OCI-LY1 (cell line): Measurements from ENCODE around the gene COL26A1.

Source experiments
- H2AFZ ChIP-seq: fragments of 200-600 bp; sonication (generic), shearing (Covaris generic); 2 replicates; pipeline ENCODE4 v1.6.0; 2014; ENCODE audit warnings: antibody characterized with exemption, mild to moderate bottlenecking, low read length
- H3F3A ChIP-seq: fragments of 200-600 bp; sonication (generic), shearing (Covaris generic); 2 replicates; pipeline ENCODE4 v1.6.0; 2014; ENCODE audit warnings: mild to moderate bottlenecking, antibody characterized with exemption, low read length, moderate library complexity; ENCODE audit not compliant: insufficient read depth
- H3K27ac ChIP-seq: fragments of 200-600 bp; sonication (generic); 2 replicates; pipeline ENCODE4 v1.5.1; 2014; ENCODE audit warnings: low read length, mixed run types, mild to moderate bottlenecking, low read depth; ENCODE audit not compliant: poor library complexity, severe bottlenecking
- H3K27me3 ChIP-seq: fragments of 200-600 bp; sonication (generic); 2 replicates; pipeline ENCODE4 v1.6.0; 2014; ENCODE audit warnings: antibody characterized with exemption, mild to moderate bottlenecking, low read length, moderate library complexity; ENCODE audit not compliant: insufficient read depth
- H3K36me3 ChIP-seq: fragments of 200-600 bp; sonication (generic); 2 replicates; pipeline ENCODE4 v1.6.1; 2014; ENCODE audit warnings: mild to moderate bottlenecking, antibody characterized with exemption, low read length, moderate library complexity, mixed read lengths; ENCODE audit not compliant: insufficient read depth
- H3K4me1 ChIP-seq: fragments of 200-600 bp; sonication (generic); 2 replicates; pipeline ENCODE4 v1.5.1; 2014; ENCODE audit warnings: mild to moderate bottlenecking, low read length, moderate library complexity; ENCODE audit not compliant: insufficient read depth, severe bottlenecking
- H3K4me2 ChIP-seq: fragments of 200-600 bp; sonication (generic), shearing (Covaris generic); 2 replicates; pipeline ENCODE4 v1.6.1; 2014; ENCODE audit warnings: low read length
- H3K4me3 ChIP-seq: fragments of 200-600 bp; sonication (generic); 2 replicates; pipeline ENCODE4 v1.5.1; 2014; ENCODE audit warnings: low read length, low read depth, mild to moderate bottlenecking, mixed read lengths; ENCODE audit not compliant: poor library complexity, severe bottlenecking
- H3K79me2 ChIP-seq: fragments of 200-600 bp; shearing (Covaris generic); 2 replicates; pipeline ENCODE4 v1.6.1; 2016; ENCODE audit warnings: mixed run types, low read length, mixed read lengths; ENCODE audit not compliant: insufficient read depth
- H3K9ac ChIP-seq: fragments of 200-600 bp; sonication (generic), shearing (Covaris generic); 2 replicates; pipeline ENCODE4 v1.6.1; 2014; ENCODE audit warnings: mild to moderate bottlenecking, low read length, mixed read lengths
- H3K9me2 ChIP-seq: fragments of 200-600 bp; sonication (generic), shearing (Covaris generic); 2 replicates; pipeline ENCODE4 v1.6.1; 2014; ENCODE audit warnings: low read depth, mild to moderate bottlenecking, low read length, mixed read lengths
- H3K9me3 ChIP-seq: fragments of 200-600 bp; shearing (Covaris generic); 2 replicates; pipeline ENCODE4 v1.6.1; 2014; ENCODE audit warnings: low read length, mixed read lengths
- H4K20me1 ChIP-seq: fragments of 200-600 bp; sonication (generic), shearing (Covaris generic); 2 replicates; pipeline ENCODE4 v1.6.0; 2016; ENCODE audit warnings: mild to moderate bottlenecking, low read length; ENCODE audit not compliant: insufficient read depth
- EZH2 ChIP-seq: fragments of 200-600 bp; sonication (generic), shearing (Covaris generic); IDR thresholded peaks from 2 replicates; pipeline ENCODE4 v1.8.0; 2017; ENCODE audit warnings: borderline replicate concordance, mixed run types, mild to moderate bottlenecking, antibody characterized with exemption, low read length, moderate library complexity, mixed read lengths
- TF ChIP-seq, protein P1 (sequence below): fragments of 200-600 bp; sonication (generic), shearing (Covaris generic); IDR thresholded peaks from 2 replicates; pipeline ENCODE4 v1.5.1; 2017; ENCODE audit warnings: mild to moderate bottlenecking, antibody characterized with exemption, low read length, moderate library complexity, mixed read lengths

The COL26A1 gene

DNA sequence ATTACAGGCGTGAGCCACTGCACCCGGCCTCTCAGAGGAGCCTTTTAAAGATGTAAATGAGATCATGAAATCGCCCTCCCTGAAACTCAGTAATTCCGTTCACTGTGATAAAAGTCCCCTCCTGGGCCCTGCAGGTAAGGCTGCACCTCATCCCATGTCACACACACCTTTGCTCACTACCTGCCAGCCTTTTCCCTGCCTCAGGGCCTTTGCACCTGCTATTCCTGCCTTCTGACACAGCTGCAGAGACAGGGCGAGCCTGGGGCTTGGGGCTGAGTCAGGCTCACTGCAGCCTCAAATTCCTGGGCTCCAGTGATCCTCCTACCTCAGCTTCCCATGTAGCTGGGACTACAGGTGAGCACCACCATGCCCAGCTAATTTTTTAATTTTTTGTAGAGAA lies 147.6 kb downstream of the COL26A1 start:
- Histone ChIP-seq H3K9ac (no peak overlapping the region), H3K4me2 (no peak overlapping the region), H3K9me3 (no peaks in the 10 kb centered on the region), H3K79me2 (no peaks in the 10 kb centered on the region), H3K9me2 (no peaks in the 10 kb centered on the region), H3K36me3 (no peaks in the 10 kb centered on the region), H3K4me1 (no peaks in the 10 kb centered on the region), H3K27ac (no peak overlapping the region), H3K27me3 (peaks cover 10% of the 10 kb centered on the region), H4K20me1 (no peaks in the 10 kb centered on the region), H3K4me3 (no peak overlapping the region), H3F3A (no peaks in the 10 kb centered on the region), H2AFZ (no peak overlapping the region)
- TF ChIP-seq EZH2, result no peak
- TF ChIP-seq, protein P1, sequence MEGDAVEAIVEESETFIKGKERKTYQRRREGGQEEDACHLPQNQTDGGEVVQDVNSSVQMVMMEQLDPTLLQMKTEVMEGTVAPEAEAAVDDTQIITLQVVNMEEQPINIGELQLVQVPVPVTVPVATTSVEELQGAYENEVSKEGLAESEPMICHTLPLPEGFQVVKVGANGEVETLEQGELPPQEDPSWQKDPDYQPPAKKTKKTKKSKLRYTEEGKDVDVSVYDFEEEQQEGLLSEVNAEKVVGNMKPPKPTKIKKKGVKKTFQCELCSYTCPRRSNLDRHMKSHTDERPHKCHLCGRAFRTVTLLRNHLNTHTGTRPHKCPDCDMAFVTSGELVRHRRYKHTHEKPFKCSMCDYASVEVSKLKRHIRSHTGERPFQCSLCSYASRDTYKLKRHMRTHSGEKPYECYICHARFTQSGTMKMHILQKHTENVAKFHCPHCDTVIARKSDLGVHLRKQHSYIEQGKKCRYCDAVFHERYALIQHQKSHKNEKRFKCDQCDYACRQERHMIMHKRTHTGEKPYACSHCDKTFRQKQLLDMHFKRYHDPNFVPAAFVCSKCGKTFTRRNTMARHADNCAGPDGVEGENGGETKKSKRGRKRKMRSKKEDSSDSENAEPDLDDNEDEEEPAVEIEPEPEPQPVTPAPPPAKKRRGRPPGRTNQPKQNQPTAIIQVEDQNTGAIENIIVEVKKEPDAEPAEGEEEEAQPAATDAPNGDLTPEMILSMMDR, result no peak

DNA sequence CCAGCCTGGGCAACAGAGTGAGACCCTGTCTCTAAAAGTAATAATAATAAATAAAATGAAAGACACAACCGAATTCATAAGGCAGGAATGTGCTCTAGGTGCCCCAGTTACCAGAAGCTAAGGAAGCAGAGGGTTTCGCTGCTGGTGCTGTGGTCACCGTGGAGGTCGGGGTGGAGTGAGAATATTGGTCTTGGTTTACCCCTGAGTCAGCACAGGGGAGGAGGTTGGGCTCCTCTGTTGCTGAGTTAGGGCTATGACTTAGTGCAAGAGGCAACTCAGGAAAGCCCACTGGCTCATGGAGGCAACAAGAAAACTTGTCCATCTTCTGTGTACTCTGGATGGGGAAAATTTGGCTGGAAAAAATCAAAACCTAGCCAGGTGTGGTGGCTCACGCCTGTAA lies 149.3 kb downstream of the COL26A1 start:
- Histone ChIP-seq H3K9me3 (no peaks in the 10 kb centered on the region), H3K27ac (no peak overlapping the region), H3K4me3 (no peak overlapping the region), H3K4me1 (no peaks in the 10 kb centered on the region), H4K20me1 (no peaks in the 10 kb centered on the region), H3K4me2 (no peak overlapping the region), H3K9ac (no peak overlapping the region), H3K36me3 (no peaks in the 10 kb centered on the region), H3K79me2 (no peaks in the 10 kb centered on the region), H3K9me2 (no peaks in the 10 kb centered on the region), H3F3A (no peaks in the 10 kb centered on the region), H2AFZ (no peak overlapping the region), H3K27me3 (peaks cover 20% of the 10 kb centered on the region)
- TF ChIP-seq, protein P1, result no peak
- no peak for TF ChIP-seq EZH2

DNA sequence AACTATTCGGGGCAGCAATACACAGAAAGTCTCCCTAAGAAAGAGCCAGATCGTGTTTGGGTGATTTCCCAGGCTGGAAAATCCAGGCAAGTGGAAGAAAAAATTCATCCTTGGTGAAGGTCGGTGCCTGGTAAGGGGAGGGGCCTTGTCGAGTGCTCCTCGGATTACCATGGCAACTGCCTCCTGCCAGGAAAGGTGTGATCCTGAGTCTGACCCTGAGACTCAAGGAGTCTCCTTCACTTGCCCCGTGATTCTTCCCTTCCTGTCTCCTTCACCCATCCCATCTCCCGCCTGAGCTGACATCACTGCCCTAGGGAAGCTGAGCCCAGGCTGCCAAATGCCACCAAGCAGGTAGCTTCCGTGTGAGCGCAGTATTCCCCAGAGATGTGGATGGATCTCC lies 154.2 kb downstream of the COL26A1 start:
- TF ChIP-seq, protein P1, result no peak
- no peak for TF ChIP-seq EZH2
- no peaks in the 10 kb centered on the region for H3K79me2 ChIP-seq
- H3K36me3 ChIP-seq, result no peaks in the 10 kb centered on the region
- H3K27ac ChIP-seq, result no peak overlapping the region
- H3K4me1 ChIP-seq, result no peaks in the 10 kb centered on the region
- H3K27me3 ChIP-seq, result peaks cover 35% of the 10 kb centered on the region
- no peak overlapping the region for H3K4me2 ChIP-seq
- H4K20me1 ChIP-seq, result no peaks in the 10 kb centered on the region
- no peaks in the 10 kb centered on the region for H3K9me3 ChIP-seq
- no peaks in the 10 kb centered on the region for H3K9me2 ChIP-seq
- no peak overlapping the region for H3K9ac ChIP-seq
- no peak overlapping the region for H2AFZ ChIP-seq
- no peak overlapping the region for H3K4me3 ChIP-seq
- no peaks in the 10 kb centered on the region for H3F3A ChIP-seq
